Pons (tissue), 1 donor: ENCODE measurements around the gene HTATSF1.

Experiments used
- DNase-seq: peaks from one replicate; pipeline ENCODE4 v3.0.0-alpha.2; 2016; ENCODE audit warnings: low spot score

The HTATSF1 gene

GRCh38 chrX:136497556-136498052 is at the start of gene HTATSF1:
Gene HTATSF1 (plus strand): TSS chrX:136497592. CDS start chrX:136497685, 93 bp downstream.
- DNase-seq, result no peak

- no peak for DNase-seq
Observed at GRCh38 chrX:136447968-136448367, 49.4 kb upstream of the HTATSF1 start.

- no peak for DNase-seq
Observed at GRCh38 chrX:136450050-136450830, 47.2 kb upstream of the HTATSF1 start.

GRCh38 chrX:136452614-136453013 is 44.8 kb upstream of the HTATSF1 start:
- no peak for DNase-seq

- no peak for DNase-seq
Observed at GRCh38 chrX:136453114-136453513, 44.3 kb upstream of the HTATSF1 start.

GRCh38 chrX:136453771-136454170 is 43.6 kb upstream of the HTATSF1 start:
- no peak for DNase-seq

- DNase-seq, result no peak
Observed at GRCh38 chrX:136456133-136456532, 41.3 kb upstream of the HTATSF1 start.

GRCh38 chrX:136457303-136457917 is 40.0 kb upstream of the HTATSF1 start:
- no peak for DNase-seq

- no peak for DNase-seq
Observed at GRCh38 chrX:136464589-136464988, 32.8 kb upstream of the HTATSF1 start.

- DNase-seq, result no peak
Observed at GRCh38 chrX:136467303-136467702, 30.1 kb upstream of the HTATSF1 start.

GRCh38 chrX:136468391-136469103 is 28.8 kb upstream of the HTATSF1 start:
- DNase-seq, result no peak

- DNase-seq, result no peak
Observed at GRCh38 chrX:136473663-136474062, 23.7 kb upstream of the HTATSF1 start.

GRCh38 chrX:136475236-136475635 is 22.2 kb upstream of the HTATSF1 start:
- DNase-seq, result no peak

GRCh38 chrX:136476501-136476900 is 20.9 kb upstream of the HTATSF1 start:
- no peak for DNase-seq

- DNase-seq, result no peak
Observed at GRCh38 chrX:136477026-136477425, 20.4 kb upstream of the HTATSF1 start.

GRCh38 chrX:136480383-136480782 is 17.0 kb upstream of the HTATSF1 start:
- DNase-seq, result no peak

- DNase-seq, result no peak
Observed at GRCh38 chrX:136487647-136488046, 9.7 kb upstream of the HTATSF1 start, which contains the start of gene BRS3. Gene BRS3 (plus strand): TSS chrX:136487947. CDS start chrX:136488115, 168 bp downstream.

GRCh38 chrX:136488706-136489105 is 8.7 kb upstream of the HTATSF1 start:
- DNase-seq, result no peak

- no peak for DNase-seq
Observed at GRCh38 chrX:136491832-136492231, 5.6 kb upstream of the HTATSF1 start.

GRCh38 chrX:136493011-136493410 is 4.4 kb upstream of the HTATSF1 start:
- no peak for DNase-seq

- DNase-seq, result no peak
Observed at GRCh38 chrX:136495043-136495442, 2.3 kb upstream of the HTATSF1 start.

- no peak for DNase-seq
Observed at GRCh38 chrX:136496186-136496763, 1.1 kb upstream of the HTATSF1 start.
